ENCODE results near the gene KCNK10.

KCNK10 gene

GRCh38 chr14:88225721-88226120, 97.3 kb downstream of the KCNK10 start:
- DNase-seq = no peak

- no peak for DNase-seq
Measured at GRCh38 chr14:88218119-88218915, 104.8 kb downstream of the KCNK10 start.

- DNase-seq = no peak
Measured at GRCh38 chr14:88212691-88213090, 110.4 kb downstream of the KCNK10 start.

- DNase-seq = no peak
Measured at GRCh38 chr14:88210426-88210825, 112.6 kb downstream of the KCNK10 start.

GRCh38 chr14:88209273-88209672, 113.8 kb downstream of the KCNK10 start:
- DNase-seq = no peak

GRCh38 chr14:88208858-88209257, 114.2 kb downstream of the KCNK10 start:
- DNase-seq = no peak

- DNase-seq = no peak
Measured at GRCh38 chr14:88204221-88204620, 118.8 kb downstream of the KCNK10 start.

GRCh38 chr14:88203291-88203690, 119.8 kb downstream of the KCNK10 start:
- DNase-seq = no peak

GRCh38 chr14:88202286-88202685, 120.8 kb downstream of the KCNK10 start:
- DNase-seq = no peak

GRCh38 chr14:88201851-88202250, 121.2 kb downstream of the KCNK10 start:
- no peak for DNase-seq

- DNase-seq = no peak
Measured at GRCh38 chr14:88199882-88200281, 123.2 kb downstream of the KCNK10 start.

GRCh38 chr14:88198446-88198845, 124.6 kb downstream of the KCNK10 start:
- no peak for DNase-seq

- no peak for DNase-seq
Measured at GRCh38 chr14:88196925-88197324, 126.1 kb downstream of the KCNK10 start.

GRCh38 chr14:88196116-88196890, 126.8 kb downstream of the KCNK10 start:
- DNase-seq = no peak

GRCh38 chr14:88195676-88196075, 127.4 kb downstream of the KCNK10 start:
- DNase-seq = no peak

- no peak for DNase-seq
Measured at GRCh38 chr14:88194531-88194930, 128.5 kb downstream of the KCNK10 start.

GRCh38 chr14:88191605-88192004, 131.5 kb downstream of the KCNK10 start:
- no peak for DNase-seq

GRCh38 chr14:88189417-88190191, 133.5 kb downstream of the KCNK10 start:
- DNase-seq = peak; percentile 89

GRCh38 chr14:88188745-88189416, 134.2 kb downstream of the KCNK10 start:
- DNase-seq = peak; percentile 89

GRCh38 chr14:88185843-88186242, 137.2 kb downstream of the KCNK10 start:
- DNase-seq = no peak

- DNase-seq = no peak
Measured at GRCh38 chr14:88184956-88185355, 138.1 kb downstream of the KCNK10 start.

GRCh38 chr14:88181072-88181471, 142.0 kb downstream of the KCNK10 start:
- no peak for DNase-seq

- no peak for DNase-seq
Measured at GRCh38 chr14:88179716-88180115, 143.4 kb downstream of the KCNK10 start.

All from NCI-H524 treated with DMSO at 0.1 percent for 48 hours (cell line).